ENCODE results near the gene FUCA1. TPM values are rescaled to one million over a fixed set of nuclear protein-coding genes. Genes with fewer than 3 reads are reported as not detected.

Gene FUCA1
- total RNA-seq, 2 experiments from 2014 or later = 3.6 to 4.1 TPM

GRCh38 chr1:23885222-23885621 is 17.1 kb upstream of the FUCA1 start:
- no peaks in the 10 kb centered on the region for H3K27me3 Mint-ChIP-seq
- H3K4me3 Mint-ChIP-seq = no peak overlapping the region
- Histone ChIP-seq H3K27me3 (ENCODE audit: control insufficient read depth in 1 of 2, insufficient read depth in 2 of 2, low read length in 2 of 2) (no peaks in the 10 kb centered on the region), H3K4me1 (ENCODE audit: insufficient read depth, low read length) (no peaks in the 10 kb centered on the region), H3K9me3 (ENCODE audit: control insufficient read depth in 1 of 2, insufficient read depth in 1 of 2, low read length in 2 of 2) (no peaks in the 10 kb centered on the region), H3K27ac (ENCODE audit: low read depth in 1 of 2, low read length in 2 of 2) (no peak overlapping the region), H3K36me3 (ENCODE audit: insufficient read depth, low read length) (no peaks in the 10 kb centered on the region), H3K4me3 (ENCODE audit: low read length) (no peak overlapping the region)
- no peak for DNase-seq
- no peaks in the 10 kb centered on the region for H3K9me3 Mint-ChIP-seq
- CTCF ChIA-PET = no interaction called here
- H3K27ac Mint-ChIP-seq = no peak overlapping the region
- POLR2A ChIA-PET = no interaction called here
- no peak for TF ChIP-seq CTCF (IDR thresholded peaks at IDR 0.05)
- no peak for ATAC-seq (ENCODE audit: poor library complexity)
- intact Hi-C loops (cut with DNase I, micrococcal nuclease) = no loop called here
- H3K4me1 Mint-ChIP-seq (ENCODE audit: low read depth) = no peaks in the 10 kb centered on the region
- no peaks in the 10 kb centered on the region for H3K36me3 Mint-ChIP-seq (ENCODE audit: low read depth)

- CTCF ChIA-PET = interaction anchor here (1.7 kb wide), 1 partner anchor 73 kb away, joined by 4 read pairs; no protein-coding TSS in a partner anchor
Observed at GRCh38 chr1:23882746-23883145, 14.7 kb upstream of the FUCA1 start.

GRCh38 chr1:23879809-23880208 is 11.7 kb upstream of the FUCA1 start:
- Mint-ChIP-seq H3K27ac (no peak overlapping the region), H3K9me3 (peaks cover 6% of the 10 kb centered on the region), H3K4me1 (ENCODE audit: low read depth) (no peaks in the 10 kb centered on the region), H3K36me3 (ENCODE audit: low read depth) (peaks cover 6% of the 10 kb centered on the region), H3K4me3 (no peak overlapping the region), H3K27me3 (no peaks in the 10 kb centered on the region)
- Histone ChIP-seq H3K27ac (ENCODE audit: low read depth in 1 of 2, low read length in 2 of 2) (no peak overlapping the region), H3K4me3 (ENCODE audit: low read length) (no peak overlapping the region), H3K9me3 (ENCODE audit: control insufficient read depth in 1 of 2, insufficient read depth in 1 of 2, low read length in 2 of 2) (peaks cover 22 to 24% of the 10 kb centered on the region in 2 experiments), H3K36me3 (ENCODE audit: insufficient read depth, low read length) (no peaks in the 10 kb centered on the region), H3K27me3 (ENCODE audit: control insufficient read depth in 1 of 2, insufficient read depth in 2 of 2, low read length in 2 of 2) (peaks cover 0 to 5% of the 10 kb centered on the region in 2 experiments), H3K4me1 (ENCODE audit: insufficient read depth, low read length) (no peaks in the 10 kb centered on the region)
- CTCF ChIA-PET = interaction anchor here (0.5 kb wide), 1 partner anchor 31 kb away, joined by 3 read pairs; no protein-coding TSS in a partner anchor
- DNase-seq = no peak
- intact Hi-C loops (cut with DNase I, micrococcal nuclease) = no loop called here
- POLR2A ChIA-PET = no interaction called here
- TF ChIP-seq CTCF (IDR thresholded peaks at IDR 0.05) = no peak
- ATAC-seq (ENCODE audit: poor library complexity) = no peak

More at GRCh38 chr1:23882746-23883145, 14.7 kb upstream of the FUCA1 start:
- H3K4me3 Mint-ChIP-seq = no peak overlapping the region
- no peaks in the 10 kb centered on the region for H3K27me3 ChIP-seq (ENCODE audit: control insufficient read depth in 1 of 2, insufficient read depth in 2 of 2, low read length in 2 of 2)
- peaks cover 14 to 22% of the 10 kb centered on the region in 2 experiments for H3K9me3 ChIP-seq (ENCODE audit: control insufficient read depth in 1 of 2, insufficient read depth in 1 of 2, low read length in 2 of 2)
- intact Hi-C loops (cut with DNase I, micrococcal nuclease) = no loop called here
- no peaks in the 10 kb centered on the region for H3K4me1 Mint-ChIP-seq (ENCODE audit: low read depth)
- no peaks in the 10 kb centered on the region for H3K36me3 ChIP-seq (ENCODE audit: insufficient read depth, low read length)
- POLR2A ChIA-PET = no interaction called here
- H3K27ac Mint-ChIP-seq = no peak overlapping the region
- no peaks in the 10 kb centered on the region for H3K4me1 ChIP-seq (ENCODE audit: insufficient read depth, low read length)
- no peaks in the 10 kb centered on the region for H3K27me3 Mint-ChIP-seq
- H3K4me3 ChIP-seq (ENCODE audit: low read length) = no peak overlapping the region
- ATAC-seq (ENCODE audit: poor library complexity) (no peak), DNase-seq (no peak)
- H3K27ac ChIP-seq (ENCODE audit: low read depth in 1 of 2, low read length in 2 of 2) = no peak overlapping the region
- TF ChIP-seq CTCF (IDR thresholded peaks at IDR 0.05) = no peak
- peaks cover 5% of the 10 kb centered on the region for H3K9me3 Mint-ChIP-seq
- H3K36me3 Mint-ChIP-seq (ENCODE audit: low read depth) = no peaks in the 10 kb centered on the region

Measured in CD4-positive, alpha-beta T cell (primary cell).